ENCODE data around the gene PAFAH1B1.

DNA sequence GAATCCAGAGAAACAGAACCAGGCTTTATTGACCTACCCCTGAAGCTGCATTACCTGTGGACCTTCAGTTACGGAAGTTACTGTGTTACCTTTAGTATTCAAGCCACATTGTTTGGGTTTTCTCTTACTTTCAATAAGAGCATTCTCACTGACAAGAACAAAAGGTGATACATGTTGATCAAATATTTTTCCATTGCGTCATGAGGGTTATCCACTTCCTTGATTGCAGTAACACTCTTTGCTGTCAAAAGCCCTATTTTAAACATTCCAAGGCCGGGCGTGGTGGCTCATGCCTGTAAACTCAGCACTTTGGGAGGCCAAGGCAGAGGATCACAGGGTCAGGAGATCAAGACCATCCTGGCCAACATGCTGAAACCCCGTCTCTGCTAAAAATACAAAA, 28.6 kb upstream of the PAFAH1B1 start:
- TF ChIP-seq CTCF (conservative IDR thresholded peaks at IDR 0.05) (no peak), ZFX (IDR thresholded peaks at IDR 0.05) (no peak)

All from C4-2B (cell line).